Limb (tissue), 2 donors: ENCODE measurements around the gene RNF222.

Experiments used
- DNase-seq, 2 donors: peaks; one replicate each; pipeline ENCODE4 v3.0.0-alpha.2; 2016; ENCODE audit errors: extremely low spot score in 2 of 2

The RNF222 gene

DNA sequence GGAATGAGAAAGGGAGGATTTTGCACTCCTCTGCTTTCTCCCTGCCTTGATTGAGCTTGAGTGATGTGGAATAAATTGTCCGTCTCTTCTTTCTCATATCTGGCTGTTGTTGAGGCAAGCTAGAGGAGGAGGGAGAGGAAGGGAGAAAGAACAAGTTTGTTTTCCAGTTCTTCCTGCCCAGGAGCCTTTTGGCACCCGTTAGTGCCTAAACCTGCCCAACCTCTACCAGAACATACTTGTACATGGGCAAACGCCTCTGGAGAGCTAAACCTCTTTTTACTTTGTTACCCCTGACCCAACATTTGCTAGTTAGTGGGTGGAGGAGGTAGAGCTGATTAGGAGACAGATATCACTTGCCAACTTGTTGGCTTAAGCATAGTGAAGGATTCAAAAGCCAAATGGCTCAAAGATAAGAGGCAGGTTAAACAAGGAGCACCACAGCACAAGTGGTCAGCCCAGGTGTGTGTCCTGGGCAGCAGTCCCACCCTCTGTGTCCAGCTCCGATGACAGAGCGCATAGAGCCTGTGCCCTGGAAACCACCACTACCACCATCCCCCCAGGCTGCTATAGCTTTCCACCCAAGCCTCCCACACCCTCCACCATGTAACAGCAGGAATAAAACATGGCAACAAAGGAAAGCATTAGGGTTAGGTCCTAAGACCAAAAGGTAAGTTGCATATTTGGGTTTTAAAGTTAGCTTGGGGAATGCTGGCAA lies 51.5 kb downstream of the RNF222 start:
- DNase-seq, result no peak

DNA sequence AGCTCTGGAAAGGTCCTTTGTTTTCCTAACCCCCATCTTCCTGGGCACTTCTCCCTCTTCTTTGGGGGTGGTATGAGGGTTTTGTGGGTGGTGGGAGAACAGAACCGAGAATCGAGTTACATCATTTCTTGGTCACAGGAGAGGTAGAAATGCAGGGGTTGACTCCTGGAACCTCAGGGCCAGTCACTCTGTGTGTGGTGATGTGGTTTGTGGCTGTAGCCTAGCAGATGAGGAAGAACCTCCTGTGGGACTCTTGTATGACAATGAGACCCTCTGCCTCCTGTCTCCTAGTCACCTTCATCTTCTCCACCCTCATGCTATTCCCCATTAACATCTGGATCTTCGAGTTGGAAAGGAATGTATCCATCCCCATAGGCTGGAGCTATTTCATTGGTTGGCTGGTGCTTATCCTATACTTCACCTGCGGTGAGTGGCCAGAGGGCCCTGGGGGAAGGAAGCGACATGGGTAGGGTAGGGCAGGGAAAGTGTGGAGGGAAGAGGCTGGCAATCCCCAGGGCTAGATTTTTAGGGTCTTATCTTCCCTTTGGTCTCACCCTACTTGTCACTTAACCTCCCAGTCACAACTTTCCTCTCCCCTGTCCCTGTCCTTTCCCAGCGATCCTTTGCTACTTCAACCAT lies 52.5 kb downstream of the RNF222 start:
- no peak for DNase-seq

DNA sequence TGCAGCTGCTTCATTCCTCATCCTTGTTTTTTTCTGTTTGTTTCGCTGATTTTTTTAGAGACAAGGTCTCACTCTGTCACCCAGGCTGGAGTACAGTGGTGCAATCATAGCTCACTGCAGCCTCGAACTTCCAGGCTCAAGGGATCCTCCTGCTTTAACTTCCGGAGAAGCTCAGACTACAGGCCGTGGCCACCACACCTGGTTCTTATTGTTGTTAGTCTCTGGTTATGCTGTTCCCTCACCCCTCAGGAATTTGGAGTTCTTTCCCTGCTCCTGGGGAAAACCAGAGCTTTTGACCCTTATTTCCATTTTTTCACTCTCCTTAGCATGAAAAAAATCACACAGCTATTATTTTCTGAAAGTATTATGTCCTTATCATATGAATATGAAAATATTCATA lies 56.2 kb downstream of the RNF222 start:
- DNase-seq, result no peak
